CD4-positive, alpha-beta memory T cell (primary cell): ENCODE data around the gene SLC25A1. TPM values are rescaled to one million over a fixed set of nuclear protein-coding genes. Genes with fewer than 3 reads are reported as not detected.

Experiments used
- CTCF ChIA-PET: fragments of 350-600 bp; sonication (Branson Sonifier 250); formaldehyde crosslinking; loops from one replicate; lab custom pipeline; 2021; ENCODE audit warnings: inconsistent platforms; ENCODE audit not compliant: partially characterized antibody; lab: Charles Lee
- POLR2A ChIA-PET: fragments of 350-600 bp; sonication (Branson Sonifier 250); formaldehyde crosslinking; loops from one replicate; lab custom pipeline; 2021; ENCODE audit not compliant: partially characterized antibody; lab: Charles Lee
- DNase-seq, 5 donors: peaks; one replicate each; pipeline versions ENCODE4 v3.0.0 to v3.0.0-alpha.2; 2020 to 2022; ENCODE audit warnings: mixed read lengths in 1 of 5
- H3K27ac ChIP-seq: one replicate; pipeline ENCODE4 v1.7.0; 2013; ENCODE audit warnings: low read depth, low read length
- H3K27me3 ChIP-seq: 2 replicates; pipeline ENCODE4 v1.7.0; 2013; ENCODE audit warnings: mild to moderate bottlenecking, low read length, moderate library complexity; ENCODE audit not compliant: insufficient read depth
- H3K36me3 ChIP-seq: 2 replicates; pipeline ENCODE4 v1.7.0; 2013; ENCODE audit warnings: mild to moderate bottlenecking, low read length, moderate library complexity; ENCODE audit not compliant: insufficient read depth
- H3K4me1 ChIP-seq: 2 replicates; pipeline ENCODE4 v1.7.0; 2013; ENCODE audit warnings: mild to moderate bottlenecking, low read length, moderate library complexity; ENCODE audit not compliant: insufficient read depth
- H3K4me3 ChIP-seq, 2 donors: one replicate each; pipeline ENCODE4 v1.7.0; 2013; ENCODE audit warnings: low read length in 2 of 2, mild to moderate bottlenecking in 1 of 2
- H3K9me3 ChIP-seq, 2 donors: one replicate each; pipeline ENCODE4 v1.7.0; 2013; ENCODE audit warnings: low read length in 2 of 2, control low read depth in 1 of 2; ENCODE audit not compliant: control insufficient read depth in 1 of 2
- H3K27ac Mint-ChIP-seq, 7 donors: one replicate each; pipeline ENCODE4 v1.8.0; 2020 to 2021; ENCODE audit warnings: mixed read lengths in 7 of 7, mild to moderate bottlenecking in 6 of 7, inconsistent platforms in 3 of 7, moderate library complexity in 3 of 7
- H3K27me3 Mint-ChIP-seq, 2 donors: one replicate each; pipeline ENCODE4 v1.8.0; 2020 to 2021; ENCODE audit warnings: mixed read lengths in 2 of 2
- H3K36me3 Mint-ChIP-seq, 2 donors: one replicate each; pipeline ENCODE4 v1.8.0; 2020 to 2021; ENCODE audit warnings: mixed read lengths in 2 of 2, inconsistent platforms in 1 of 2, mild to moderate bottlenecking in 1 of 2
- H3K4me1 Mint-ChIP-seq, 4 donors: one replicate each; pipeline ENCODE4 v1.8.0; 2020 to 2021; ENCODE audit warnings: mixed read lengths in 4 of 4, mild to moderate bottlenecking in 1 of 4
- H3K4me3 Mint-ChIP-seq, 8 donors: one replicate each; pipeline ENCODE4 v1.8.0; 2020 to 2021; ENCODE audit warnings: mixed read lengths in 8 of 8, mild to moderate bottlenecking in 7 of 8, moderate library complexity in 6 of 8, inconsistent platforms in 3 of 8
- H3K9me3 Mint-ChIP-seq, 8 donors: one replicate each; pipeline ENCODE4 v1.8.0; 2020 to 2021; ENCODE audit warnings: mixed read lengths in 8 of 8, mild to moderate bottlenecking in 5 of 8, inconsistent platforms in 3 of 8, moderate library complexity in 1 of 8
- intact Hi-C: fragments of 100-400 bp; cut with micrococcal nuclease; formaldehyde crosslinking; loops from one replicate; pipeline ENCODE4 v1.15.1; 2023
- polyA plus RNA-seq, 2 donors: library from polyadenylated mRNA; unstranded; fragments of 300-500 nt; fragmentation: Illumina TruSeq; gene quantifications; one replicate each; pipeline ENCODE4 v1.2.3, GENCODE V29; 2021
- total RNA-seq, 2 experiments: library from RNA; stranded (reverse); gene quantifications; one replicate each; pipeline ENCODE4 v1.2.3, GENCODE V29; 2021

The SLC25A1 gene
- total and polyA plus RNA-seq, 4 experiments from 2014 or later, result 35.5 to 64.9 (median 39.9) TPM

DNA sequence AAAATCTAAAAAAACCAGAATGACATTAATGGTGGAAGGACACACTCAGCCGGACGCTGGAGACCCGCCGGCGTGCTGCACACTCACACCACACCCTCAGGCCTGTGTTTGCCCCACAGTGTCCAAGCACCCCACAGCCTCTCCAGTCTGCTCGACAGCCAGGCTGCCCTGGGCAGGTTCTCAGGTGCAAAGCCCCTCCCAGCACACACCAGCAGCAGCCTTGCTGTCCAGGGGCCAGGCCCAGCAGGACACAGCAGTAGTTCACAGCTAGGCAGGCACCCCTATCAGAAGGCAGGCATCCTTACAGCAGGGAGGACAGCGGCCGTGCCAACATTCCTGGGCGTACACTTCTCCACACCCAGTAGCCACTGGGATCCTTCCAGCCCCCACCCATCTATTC lies 1.7 kb upstream of the SLC25A1 start:
- Mint-ChIP-seq H3K27ac (no peak overlapping the region), H3K27me3 (no peaks in the 10 kb centered on the region), H3K9me3 (no peaks in the 10 kb centered on the region), H3K4me3 (no peak overlapping the region), H3K4me1 (peaks cover 4 to 28% (median 15%) of the 10 kb centered on the region in 4 donors), H3K36me3 (peaks cover 0 to 3% of the 10 kb centered on the region in 2 donors)
- H3K9me3 ChIP-seq, result no peaks in the 10 kb centered on the region
- POLR2A ChIA-PET, result interaction anchor here (2.6 kb wide), 1 partner anchor 450 kb away, joined by 8 read pairs; no protein-coding TSS in a partner anchor
- CTCF ChIA-PET, result interaction anchor here (1.3 to 1.8 kb wide), 3 partner anchors 41 to 449 kb away, joined by 3 to 8 read pairs (median 5); partner anchors contain the start of gene CLTCL1
- no peak for DNase-seq
- intact Hi-C loops, result no loop called here
- peaks cover 21% of the 10 kb centered on the region for H3K4me1 ChIP-seq
- no peaks in the 10 kb centered on the region for H3K36me3 ChIP-seq
- H3K27ac ChIP-seq, result no peak overlapping the region
- H3K27me3 ChIP-seq, result no peaks in the 10 kb centered on the region
- H3K4me3 ChIP-seq, result no peak overlapping the region

DNA sequence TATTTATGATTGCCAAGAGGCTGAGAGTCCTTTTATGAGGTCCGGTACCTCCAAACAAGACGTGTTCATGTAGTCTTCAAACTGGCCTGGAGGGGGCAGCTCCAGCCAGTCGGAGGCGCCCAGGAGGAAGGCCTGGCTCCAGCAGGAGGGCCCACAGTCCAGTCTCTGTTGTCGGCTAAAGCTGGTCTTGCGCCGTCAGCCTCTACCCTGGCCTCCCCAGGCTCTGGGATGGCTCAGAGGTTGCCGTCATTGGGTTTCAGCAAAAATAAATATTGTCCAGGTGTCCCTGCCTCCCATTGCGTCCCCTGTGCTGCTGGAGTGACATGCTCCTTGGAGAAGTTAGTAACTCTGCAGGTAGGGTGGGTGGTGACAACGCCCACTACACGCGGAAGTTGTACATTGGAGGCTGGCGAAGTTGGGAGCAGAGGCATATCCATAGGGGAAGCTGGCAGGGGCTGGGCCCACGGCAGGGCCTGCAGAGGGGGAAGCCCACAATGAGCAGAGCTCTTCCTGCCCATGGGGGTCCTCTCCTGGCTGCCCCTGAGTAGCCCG lies 1.0 kb upstream of the SLC25A1 start:
- intact Hi-C loops, result loop anchor here (1.0 to 2.0 kb wide), 8 partner anchors 35 to 937 kb away; partner anchors contain the start of genes C22orf39, CDC45, CLTCL1 and ESS2
- Histone ChIP-seq H3K27ac (peak overlapping the region; percentile 62), H3K4me1 (peaks cover 21% of the 10 kb centered on the region), H3K4me3 (peak overlapping the region in 1 of 2 donors; percentile 66), H3K27me3 (no peaks in the 10 kb centered on the region), H3K9me3 (no peaks in the 10 kb centered on the region), H3K36me3 (no peaks in the 10 kb centered on the region)
- peaks cover 0 to 3% of the 10 kb centered on the region in 2 donors for H3K36me3 Mint-ChIP-seq
- peak in 4 of 5 donors; percentile 40 to 53 (median 47) for DNase-seq
- H3K27me3 Mint-ChIP-seq, result no peaks in the 10 kb centered on the region
- H3K27ac Mint-ChIP-seq, result peak overlapping the region; percentile 83 to 93 (median 86)
- peaks cover 4 to 29% (median 15%) of the 10 kb centered on the region in 4 donors for H3K4me1 Mint-ChIP-seq
- H3K9me3 Mint-ChIP-seq, result no peaks in the 10 kb centered on the region
- H3K4me3 Mint-ChIP-seq, result peak overlapping the region; percentile 82 to 92 (median 90)
- ChIA-PET CTCF (interaction anchor here (0.8 to 1.8 kb wide), 5 partner anchors 15 to 450 kb away, joined by 3 to 10 read pairs (median 5); partner anchors contain the start of gene CLTCL1), POLR2A (interaction anchor here (0.6 to 2.6 kb wide), 5 partner anchors 11 to 450 kb away, joined by 4 to 11 read pairs (median 5); partner anchors contain the start of genes CDC45, DGCR2 and UFD1)

DNA sequence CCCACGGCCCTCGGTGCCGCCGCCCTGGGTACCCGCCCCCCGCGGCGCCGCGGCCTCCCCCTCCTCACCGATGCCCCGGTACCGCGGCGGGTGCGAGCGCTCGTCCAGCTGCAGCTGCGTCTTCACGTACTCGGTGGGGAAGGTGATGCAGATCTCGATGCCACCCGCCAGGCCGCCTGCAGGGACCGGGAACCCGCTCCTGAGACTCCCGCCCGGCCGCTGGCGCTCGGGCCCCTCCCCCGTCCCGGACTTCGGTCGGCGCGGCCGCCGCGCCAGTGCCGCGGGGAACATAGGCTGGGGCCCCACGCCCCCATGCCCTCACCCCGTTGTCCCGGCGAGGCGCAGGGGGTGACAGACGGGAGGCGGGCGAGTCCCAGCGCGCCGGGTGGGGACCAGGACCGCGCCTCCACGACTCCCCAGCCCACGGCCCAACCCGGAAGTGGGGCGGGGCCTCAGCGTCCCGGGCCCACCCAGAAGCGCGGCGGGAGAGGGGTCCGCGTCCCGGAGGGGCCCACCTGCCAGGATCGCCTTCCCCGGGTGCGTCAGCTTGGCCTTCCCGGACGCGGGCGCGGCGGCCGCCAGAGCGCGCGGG lies 375 bp downstream of the SLC25A1 start:
- intact Hi-C loops, result loop anchor here (2.0 kb wide), 4 partner anchors 69 to 939 kb away; partner anchors contain the start of genes CLTCL1, RANBP1 and TRMT2A
- Histone ChIP-seq H3K27me3 (no peaks in the 10 kb centered on the region), H3K36me3 (no peaks in the 10 kb centered on the region), H3K4me3 (peak overlapping the region in 1 of 2 donors; percentile 66), H3K9me3 (no peaks in the 10 kb centered on the region), H3K4me1 (peaks cover 30% of the 10 kb centered on the region), H3K27ac (peak overlapping the region; percentile 62)
- no peaks in the 10 kb centered on the region for H3K27me3 Mint-ChIP-seq
- POLR2A ChIA-PET, result interaction anchor here (1.1 to 2.6 kb wide), 7 partner anchors 10 to 452 kb away, joined by 3 to 12 read pairs (median 5); partner anchors contain the start of genes CDC45, CLTCL1, DGCR2 and ESS2
- DNase-seq, result peak in 4 of 5 donors; percentile 57 to 72 (median 64)
- peak overlapping the region in 3 of 8 donors; percentile 29 to 76 (median 62) for H3K4me3 Mint-ChIP-seq
- peaks cover 0 to 3% of the 10 kb centered on the region in 2 donors for H3K36me3 Mint-ChIP-seq
- H3K9me3 Mint-ChIP-seq, result no peaks in the 10 kb centered on the region
- H3K4me1 Mint-ChIP-seq, result peaks cover 7 to 38% (median 19%) of the 10 kb centered on the region in 4 donors
- CTCF ChIA-PET, result interaction anchor here (1.7 kb wide), 1 partner anchor 67 kb away, joined by 10 read pairs; no protein-coding TSS in a partner anchor
- no peak overlapping the region for H3K27ac Mint-ChIP-seq

DNA sequence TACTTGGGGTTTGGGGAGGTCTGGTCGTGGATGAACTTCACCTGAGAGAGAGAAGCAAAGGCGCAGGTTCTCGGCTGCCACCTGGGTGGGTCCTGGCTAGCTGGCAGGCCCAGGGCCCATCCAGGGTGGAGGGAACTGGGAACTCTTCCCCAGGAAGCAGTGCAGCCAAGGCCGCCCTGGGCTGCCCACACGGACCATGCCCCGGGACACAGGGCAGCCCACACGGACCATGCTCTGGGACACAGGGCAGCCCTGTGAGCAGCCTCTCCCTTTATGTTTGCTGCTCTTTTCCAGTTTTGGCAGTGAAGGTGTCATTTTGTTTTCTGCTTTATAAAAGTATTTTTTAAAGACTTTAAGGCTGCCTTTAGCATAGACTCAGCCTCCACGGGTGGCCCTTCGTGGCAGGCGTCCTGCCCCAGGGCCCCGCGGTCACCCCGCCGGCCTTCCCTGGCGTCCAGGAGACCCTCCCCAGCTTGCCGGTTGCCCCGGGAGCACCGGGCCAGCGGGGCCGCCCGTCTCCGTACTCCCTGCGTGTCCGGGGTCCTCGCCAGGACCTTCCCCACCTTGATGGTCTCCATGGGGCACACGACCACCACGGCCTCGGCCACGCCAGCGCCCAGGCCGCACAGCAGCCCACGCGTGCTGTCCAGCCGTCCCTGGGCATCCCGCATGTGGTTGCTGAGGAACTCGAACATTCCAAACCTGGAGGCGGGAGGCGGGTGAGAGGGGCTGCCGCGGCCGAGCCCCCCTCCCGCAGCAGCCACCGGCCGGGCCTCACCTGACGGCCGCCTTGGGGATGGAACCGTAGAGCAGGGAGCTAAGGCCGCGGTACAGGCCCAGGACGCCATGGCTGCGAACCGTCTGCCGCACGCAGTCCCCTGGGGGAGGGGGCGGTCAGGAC lies 1.1 kb downstream of the SLC25A1 start:
- no peaks in the 10 kb centered on the region for H3K27me3 ChIP-seq
- H3K27ac ChIP-seq, result peak overlapping the region; percentile 62
- CTCF ChIA-PET, result no interaction called here
- Mint-ChIP-seq H3K9me3 (no peaks in the 10 kb centered on the region), H3K4me3 (peak overlapping the region; percentile 44 to 76 (median 68)), H3K36me3 (peaks cover 0 to 5% of the 10 kb centered on the region in 2 donors), H3K27me3 (no peaks in the 10 kb centered on the region), H3K4me1 (peaks cover 10 to 43% (median 22%) of the 10 kb centered on the region in 4 donors), H3K27ac (peak overlapping the region in 5 of 7 donors; percentile 27 to 71 (median 56))
- POLR2A ChIA-PET, result interaction anchor here (1.1 to 2.5 kb wide), 2 partner anchors 33 to 255 kb away, joined by 4 to 12 read pairs; partner anchors contain the start of genes ESS2, HIRA and MRPL40
- H3K4me3 ChIP-seq, result peak overlapping the region in 1 of 2 donors; percentile 66
- H3K9me3 ChIP-seq, result no peaks in the 10 kb centered on the region
- DNase-seq, result no peak
- intact Hi-C loops, result loop anchor here (2.0 kb wide), 4 partner anchors 69 to 939 kb away; partner anchors contain the start of genes CLTCL1, RANBP1 and TRMT2A
- no peaks in the 10 kb centered on the region for H3K36me3 ChIP-seq
- peaks cover 35% of the 10 kb centered on the region for H3K4me1 ChIP-seq

DNA sequence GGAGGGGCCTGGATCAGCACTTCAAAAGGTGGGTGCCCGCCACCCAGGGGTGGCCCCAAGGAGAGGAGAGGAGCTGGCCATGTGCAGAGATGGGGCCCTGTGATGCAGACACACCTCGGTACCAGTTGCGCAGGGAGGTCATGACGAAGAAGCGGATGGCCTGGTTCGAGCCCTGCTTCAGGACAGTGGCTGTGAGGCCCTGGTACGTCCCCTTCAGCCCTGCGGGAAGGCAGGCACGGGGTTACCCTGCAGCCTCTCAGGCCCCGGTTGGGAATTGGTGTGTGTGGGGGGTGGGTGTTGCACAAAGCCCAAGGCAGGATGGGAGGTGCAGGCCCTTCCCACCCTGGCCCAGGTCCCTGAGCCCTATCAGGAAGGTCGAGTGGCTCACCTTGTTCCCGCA lies 1.8 kb downstream of the SLC25A1 start:
- Mint-ChIP-seq H3K27ac (peak overlapping the region in 5 of 7 donors; percentile 27 to 71 (median 56)), H3K27me3 (no peaks in the 10 kb centered on the region), H3K36me3 (peaks cover 0 to 7% of the 10 kb centered on the region in 2 donors), H3K4me1 (peaks cover 12 to 41% (median 21%) of the 10 kb centered on the region in 4 donors), H3K9me3 (no peaks in the 10 kb centered on the region), H3K4me3 (peak overlapping the region; percentile 44 to 74 (median 60))
- ChIA-PET CTCF (no interaction called here), POLR2A (interaction anchor here (0.9 to 2.5 kb wide), 2 partner anchors 33 to 255 kb away, joined by 3 to 12 read pairs; partner anchors contain the start of genes ESS2 and HIRA)
- DNase-seq, result no peak
- no peaks in the 10 kb centered on the region for H3K36me3 ChIP-seq
- H3K4me3 ChIP-seq, result no peak overlapping the region
- intact Hi-C loops, result no loop called here
- no peaks in the 10 kb centered on the region for H3K9me3 ChIP-seq
- H3K27me3 ChIP-seq, result no peaks in the 10 kb centered on the region
- no peak overlapping the region for H3K27ac ChIP-seq
- peaks cover 32% of the 10 kb centered on the region for H3K4me1 ChIP-seq

DNA sequence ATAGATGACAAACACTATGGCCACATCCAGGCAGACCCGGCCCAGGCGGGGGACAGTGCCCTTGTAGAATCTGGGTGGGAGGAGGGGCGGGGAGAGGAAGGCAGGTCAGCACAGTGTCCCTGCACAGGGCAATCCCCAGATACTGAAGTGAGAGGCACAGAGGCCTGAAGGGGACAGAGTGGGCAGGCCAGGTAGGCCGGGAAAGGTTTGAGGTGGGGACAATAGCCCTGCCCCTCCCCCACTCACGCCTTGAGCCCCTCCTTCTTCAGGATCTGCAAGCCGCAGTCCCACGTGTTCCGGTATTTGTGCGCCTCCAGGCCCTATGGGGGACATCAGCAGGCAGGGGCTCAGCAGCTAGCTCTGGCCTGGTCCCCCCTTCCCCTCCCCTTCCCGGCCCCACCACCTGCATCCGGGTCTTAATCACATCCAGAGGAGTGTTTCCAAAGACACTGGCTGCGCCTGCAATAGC lies 2.3 kb downstream of the SLC25A1 start:
- CTCF ChIA-PET, result no interaction called here

More for the DNA sequence above, 2.3 kb downstream of the SLC25A1 start:
- H3K9me3 ChIP-seq, result no peaks in the 10 kb centered on the region
- no peak for DNase-seq
- H3K4me3 Mint-ChIP-seq, result peak overlapping the region in 7 of 8 donors; percentile 33 to 74 (median 68)
- peaks cover 31% of the 10 kb centered on the region for H3K4me1 ChIP-seq
- H3K27me3 Mint-ChIP-seq, result no peaks in the 10 kb centered on the region
- peak overlapping the region in 3 of 7 donors; percentile 57 to 70 (median 68) for H3K27ac Mint-ChIP-seq
- intact Hi-C loops, result no loop called here
- no peak overlapping the region for H3K4me3 ChIP-seq
- H3K36me3 Mint-ChIP-seq, result peaks cover 0 to 10% of the 10 kb centered on the region in 2 donors
- no peaks in the 10 kb centered on the region for H3K36me3 ChIP-seq
- H3K9me3 Mint-ChIP-seq, result no peaks in the 10 kb centered on the region
- peaks cover 14 to 38% (median 22%) of the 10 kb centered on the region in 4 donors for H3K4me1 Mint-ChIP-seq
- H3K27me3 ChIP-seq, result no peaks in the 10 kb centered on the region
- H3K27ac ChIP-seq, result no peak overlapping the region
- POLR2A ChIA-PET, result interaction anchor here (0.9 kb wide), 1 partner anchor 256 kb away, joined by 3 read pairs; the partner anchor contains the start of gene HIRA
